GM19240 (cell line): ENCODE data around the gene GPNMB.
A peak's percentile ranks its signal among the peaks of the same experiment; 100 is the strongest.

ENCODE experiments used
- DNase-seq: peaks from one replicate; pipeline ENCODE4 v3.0.0; 2011; ENCODE audit warnings: low spot score; ENCODE audit not compliant: insufficient read length

Gene GPNMB

DNA sequence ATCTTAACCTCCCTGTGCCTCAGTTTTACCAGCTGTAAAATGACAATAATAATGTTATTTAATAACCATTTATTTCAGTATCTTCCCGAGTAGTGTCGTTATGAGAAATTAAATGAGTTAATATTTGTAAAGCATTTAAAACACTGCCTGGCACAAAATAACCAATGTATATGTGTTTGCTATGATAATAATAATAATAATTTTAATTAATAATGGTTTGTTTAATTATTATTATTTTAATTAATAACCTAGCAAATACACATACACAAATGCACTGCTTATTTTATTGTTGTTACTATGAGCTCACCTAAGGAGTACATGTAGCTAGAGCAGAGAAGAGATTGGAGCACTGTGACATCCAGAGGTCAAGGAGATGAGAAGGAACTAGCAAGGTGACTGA is 18.2 kb upstream of the GPNMB start:
- DNase-seq, result no peak

GRCh38 chr7:23230641-23231101 is 15.9 kb upstream of the GPNMB start:
- DNase-seq, result no peak

GRCh38 chr7:23232966-23233365 is 13.6 kb upstream of the GPNMB start:
- no peak for DNase-seq

DNA sequence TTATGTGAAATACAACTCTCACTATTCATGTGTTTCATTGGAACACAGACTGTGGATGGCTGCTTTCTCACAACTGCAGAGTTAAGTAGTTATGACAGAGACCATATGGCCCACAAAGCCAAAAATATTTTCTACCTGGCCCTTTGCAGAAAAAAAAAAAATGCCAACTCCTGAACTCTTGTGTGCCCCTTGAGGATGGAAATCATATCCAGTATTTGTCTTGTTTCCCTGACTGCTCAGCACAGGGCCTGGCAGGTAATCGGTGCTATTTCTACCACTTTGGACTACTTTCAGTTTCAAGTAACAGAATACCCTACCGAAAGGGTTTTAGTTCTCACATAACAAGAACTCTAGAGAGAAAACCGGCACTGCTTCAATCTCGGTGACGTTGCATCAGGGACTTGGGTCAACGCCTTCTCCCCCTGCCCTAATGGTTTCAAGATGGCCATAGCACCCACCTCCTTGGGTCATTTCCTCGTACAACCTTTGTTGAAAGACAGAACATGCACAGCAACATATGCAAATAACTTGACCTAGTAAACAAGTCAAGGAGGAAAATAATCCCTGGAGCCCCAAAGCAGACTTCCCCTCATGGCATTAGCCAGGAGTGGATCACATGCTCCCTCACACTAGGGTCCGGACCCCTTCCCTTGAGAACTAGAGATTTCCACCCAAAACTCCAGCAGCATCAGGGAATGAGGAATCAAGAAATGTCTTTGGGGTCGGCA is 11.8 kb upstream of the GPNMB start:
- DNase-seq, result peak; percentile 35

GRCh38 chr7:23235813-23236221 is 10.8 kb upstream of the GPNMB start:
- no peak for DNase-seq

DNA sequence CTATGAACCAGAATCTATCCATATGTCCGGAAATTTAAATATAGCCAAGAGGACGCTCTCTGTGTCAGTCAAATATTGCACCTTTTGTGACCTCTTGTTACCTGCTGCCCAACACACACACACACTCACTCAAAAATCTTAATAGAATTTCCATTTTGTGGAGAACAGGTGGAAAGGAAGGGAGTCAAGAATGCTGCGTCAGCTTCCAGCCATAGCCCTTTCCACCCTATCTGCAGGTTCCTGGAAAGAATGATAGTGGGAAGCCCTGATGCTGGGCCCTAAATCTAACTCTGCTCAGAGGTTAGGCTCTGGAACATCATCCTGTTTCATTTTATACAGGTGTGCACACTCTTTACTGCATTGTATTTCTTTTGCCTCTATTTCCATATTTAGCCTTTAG is 9.6 kb upstream of the GPNMB start:
- no peak for DNase-seq

DNA sequence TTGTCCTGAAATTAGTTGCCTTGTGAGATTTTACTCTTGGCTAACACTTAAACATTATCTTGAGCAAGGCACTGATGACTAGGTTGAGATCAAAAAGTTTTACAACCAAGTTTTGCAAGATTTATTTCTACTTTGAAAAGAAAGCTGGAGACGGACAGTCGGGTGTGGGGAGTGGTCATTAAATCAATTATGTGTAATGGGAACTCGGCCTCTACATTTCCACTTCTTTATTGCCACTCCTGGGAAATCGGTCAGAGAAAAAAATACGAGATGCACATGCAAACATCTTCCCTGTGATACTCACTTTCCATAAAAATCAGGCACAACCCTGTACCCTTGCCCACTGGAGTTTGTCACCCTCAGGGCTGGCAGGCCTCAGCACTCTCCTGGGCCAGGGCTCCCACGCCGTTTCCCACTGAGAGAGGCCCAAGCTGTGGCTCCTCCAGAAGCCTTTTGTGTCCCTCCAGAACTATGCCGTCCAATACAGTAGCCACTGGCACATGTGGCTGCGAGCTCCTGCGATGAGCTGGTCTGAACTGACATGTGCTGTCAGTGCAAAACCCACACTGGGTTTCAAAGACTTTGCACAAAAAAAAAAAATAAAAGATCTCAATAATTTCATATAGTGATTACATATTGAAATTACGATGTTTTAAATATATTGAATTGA is 7.5 kb upstream of the GPNMB start:
- DNase-seq, result no peak

DNA sequence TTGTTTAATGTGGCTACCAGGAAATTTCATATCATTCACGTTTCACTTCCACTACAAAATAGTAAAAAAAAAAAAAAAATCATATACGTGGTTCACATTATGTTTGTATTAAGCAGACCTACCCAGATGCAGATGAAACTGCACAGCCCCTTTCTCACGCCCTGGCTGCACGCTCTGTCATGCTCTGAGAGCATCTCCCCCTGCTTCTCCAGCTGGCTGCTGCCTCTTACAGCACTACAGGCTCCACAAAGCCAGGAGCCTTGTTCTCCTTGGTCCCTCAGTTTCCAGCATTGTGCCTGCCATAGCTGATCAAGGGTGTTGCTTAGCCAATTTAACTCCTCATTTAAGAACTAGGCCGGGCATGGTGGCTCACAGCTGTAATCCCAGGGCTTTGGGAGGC is 6.9 kb upstream of the GPNMB start:
- DNase-seq, result no peak

- DNase-seq, result no peak
Measured at GRCh38 chr7:23242321-23242720, 4.3 kb upstream of the GPNMB start.

- DNase-seq, result no peak
Measured at GRCh38 chr7:23242935-23243334, 3.6 kb upstream of the GPNMB start.

GRCh38 chr7:23247046-23247602 is 549 bp downstream of the GPNMB start:
- DNase-seq, result no peak

DNA sequence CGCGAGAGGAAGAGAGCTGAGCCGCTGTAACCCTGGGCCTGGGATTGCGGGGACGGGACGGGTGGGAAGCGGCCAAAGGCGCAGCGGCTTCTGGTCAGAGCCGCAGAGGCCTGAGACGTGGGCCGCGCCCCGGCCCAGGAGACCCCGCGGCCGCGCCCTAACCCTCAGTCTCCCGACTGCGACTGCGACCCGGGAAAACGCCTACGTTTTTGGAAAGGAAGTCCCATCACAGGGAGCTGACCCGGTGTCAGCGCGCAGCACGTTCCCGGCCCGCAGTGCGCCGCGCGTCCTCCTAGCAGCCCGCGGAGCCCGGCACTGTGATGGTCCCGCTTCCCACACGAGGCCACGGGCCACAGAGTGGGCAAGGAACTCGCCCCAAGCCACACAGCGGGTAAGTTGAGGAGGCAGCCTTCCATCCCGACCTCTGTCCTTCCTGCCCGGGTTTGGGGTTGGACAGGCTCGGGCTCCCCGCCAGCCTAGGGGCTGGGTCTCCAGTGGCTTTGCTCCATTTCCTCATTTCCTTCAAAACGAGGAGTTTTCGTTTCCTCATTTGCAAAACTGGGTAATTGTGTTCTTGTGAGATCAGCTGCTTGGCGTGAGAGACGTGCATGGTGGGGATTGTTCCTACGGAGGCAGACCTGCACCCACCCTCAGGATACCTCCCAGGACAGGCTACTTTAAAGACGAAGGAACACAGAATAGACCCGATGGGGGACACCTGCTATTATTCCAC is 1.2 kb downstream of the GPNMB start:
- DNase-seq, result no peak

DNA sequence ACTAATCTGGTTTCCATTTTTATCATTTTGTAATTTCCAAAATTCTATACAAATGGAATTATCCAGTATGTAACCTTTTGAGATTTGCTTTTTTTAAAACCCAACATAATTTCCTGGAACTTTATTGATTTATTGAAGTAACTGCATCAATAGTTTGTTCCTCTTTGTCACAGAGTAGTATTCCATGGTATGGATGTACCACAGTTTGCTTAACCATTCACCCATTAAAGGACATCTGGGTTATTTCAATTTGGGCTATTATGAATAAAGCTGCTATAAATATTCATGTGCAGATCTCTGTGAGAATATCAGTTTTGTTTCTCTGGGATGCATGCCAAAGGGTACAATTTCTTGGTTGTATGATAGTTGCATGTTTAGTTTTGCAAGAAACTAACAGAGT is 2.9 kb downstream of the GPNMB start:
- no peak for DNase-seq

GRCh38 chr7:23254051-23254681 is 7.6 kb downstream of the GPNMB start:
- DNase-seq, result no peak

- DNase-seq, result no peak
Measured at GRCh38 chr7:23256731-23257130, 10.2 kb downstream of the GPNMB start.

GRCh38 chr7:23260371-23260770 is 13.8 kb downstream of the GPNMB start:
- DNase-seq, result no peak

GRCh38 chr7:23261843-23262452 is 15.4 kb downstream of the GPNMB start:
- peak; percentile 64 for DNase-seq

GRCh38 chr7:23264916-23265458 is 18.4 kb downstream of the GPNMB start:
- DNase-seq, result no peak

DNA sequence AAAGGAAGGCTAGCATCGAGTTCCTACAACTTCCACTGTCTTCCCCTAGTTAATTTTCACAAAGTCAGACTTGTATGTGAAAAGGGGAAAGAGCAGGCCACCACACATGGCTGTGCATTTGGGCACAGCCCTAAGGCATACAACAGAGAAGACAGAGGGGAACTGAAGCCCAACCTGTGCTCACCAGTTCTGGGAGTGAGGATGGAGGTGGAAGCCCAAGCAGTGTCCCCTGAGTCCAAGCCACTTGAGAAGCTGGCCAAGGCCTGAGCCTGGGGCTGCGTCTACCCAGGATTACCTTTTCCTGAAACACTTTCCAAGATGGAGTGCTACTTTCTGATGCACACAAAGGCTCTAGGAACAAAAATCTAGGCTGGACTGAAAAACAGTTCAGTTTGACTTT is 20.3 kb downstream of the GPNMB start:
- DNase-seq, result no peak

DNA sequence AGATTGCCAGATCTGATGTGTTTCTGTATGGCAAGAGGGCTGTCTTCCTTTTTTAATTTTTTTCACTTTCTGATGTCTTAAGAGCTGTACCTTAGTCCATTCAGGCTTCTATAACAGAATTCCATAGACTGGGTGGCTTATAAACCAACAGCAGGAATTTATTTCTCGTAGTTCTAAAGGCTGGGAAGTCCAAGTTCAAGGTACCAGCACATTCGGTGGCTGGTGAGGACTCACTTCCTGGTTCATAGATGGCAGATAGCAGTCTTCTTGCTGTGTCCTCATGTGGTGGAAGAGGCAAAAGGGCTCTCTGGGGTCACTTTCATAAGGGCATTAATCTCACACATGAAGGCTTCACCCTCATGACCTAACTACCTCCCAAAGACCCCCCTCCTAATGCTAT is 20.8 kb downstream of the GPNMB start:
- no peak for DNase-seq

DNA sequence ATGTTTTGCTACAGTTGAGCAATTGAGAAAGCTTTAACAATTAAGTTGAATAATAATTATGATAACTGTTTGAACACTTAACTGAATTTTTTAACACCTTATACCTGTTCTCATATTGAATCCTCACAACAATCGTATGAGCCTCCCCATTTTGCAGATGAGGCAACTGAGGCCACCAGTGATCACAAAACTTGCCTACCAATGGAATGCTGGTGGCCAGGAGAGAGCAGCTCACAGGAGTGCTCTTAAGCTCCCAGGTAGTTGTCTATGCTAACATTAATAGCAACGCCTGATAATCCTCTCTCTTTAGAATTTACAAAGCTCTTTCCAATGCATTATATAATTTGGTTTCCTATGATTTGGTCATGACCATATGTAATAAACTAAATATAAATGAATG is 21.6 kb downstream of the GPNMB start:
- no peak for DNase-seq
